MM.1S (cell line): ENCODE results near the gene PATJ.
A peak's percentile ranks its signal among the peaks of the same experiment; 100 is the strongest.

ENCODE experiments used
- DNase-seq: peaks from one replicate; pipeline ENCODE4 v3.0.0-alpha.2; 2015
- H2AFZ ChIP-seq: fragments of 300-600 bp; sonication (generic); 2 replicates; pipeline ENCODE4 v1.6.0; 2016; ENCODE audit warnings: antibody characterized with exemption, low read length
- H3F3A ChIP-seq: fragments of 300-600 bp; sonication (generic); 2 replicates; pipeline ENCODE4 v1.6.1; 2016; ENCODE audit warnings: mild to moderate bottlenecking, antibody characterized with exemption, low read length, moderate library complexity, mixed read lengths; ENCODE audit not compliant: insufficient read depth
- H3K27ac ChIP-seq: fragments of 300-600 bp; sonication (generic); 2 replicates; pipeline ENCODE4 v1.5.1; 2016; ENCODE audit warnings: mild to moderate bottlenecking, low read length
- H3K27me3 ChIP-seq: fragments of 300-600 bp; sonication (generic); replicated peaks from 2 replicates; pipeline ENCODE4 v1.6.0; 2016; ENCODE audit warnings: low read length; ENCODE audit not compliant: insufficient read depth
- H3K36me3 ChIP-seq: fragments of 300-600 bp; sonication (generic); replicated peaks from 2 replicates; pipeline ENCODE4 v1.6.1; 2016; ENCODE audit warnings: mild to moderate bottlenecking, low read length, mixed read lengths; ENCODE audit not compliant: insufficient read depth
- H3K4me1 ChIP-seq: fragments of 300-600 bp; sonication (generic); 2 replicates; pipeline ENCODE4 v1.6.1; 2016; ENCODE audit warnings: low read length, mixed read lengths
- H3K4me2 ChIP-seq: fragments of 300-600 bp; sonication (generic); 2 replicates; pipeline ENCODE4 v1.6.0; 2016; ENCODE audit warnings: low read depth, low read length
- H3K4me3 ChIP-seq: fragments of 300-600 bp; sonication (generic); 2 replicates; pipeline ENCODE4 v1.5.1; 2016; ENCODE audit warnings: low read length, mixed read lengths
- H3K79me2 ChIP-seq: fragments of 300-600 bp; sonication (generic); 2 replicates; pipeline ENCODE4 v1.6.1; 2016; ENCODE audit warnings: mixed run types, low read length, mixed read lengths
- H3K9ac ChIP-seq: fragments of 300-600 bp; sonication (generic); 2 replicates; pipeline ENCODE4 v1.6.1; 2016; ENCODE audit warnings: low read length, mixed read lengths
- H3K9me2 ChIP-seq: fragments of 300-600 bp; sonication (generic); replicated peaks from 2 replicates; pipeline ENCODE4 v1.6.1; 2016; ENCODE audit warnings: mild to moderate bottlenecking, low read length, mixed read lengths; ENCODE audit not compliant: insufficient read depth
- H3K9me3 ChIP-seq: fragments of 300-600 bp; sonication (generic); replicated peaks from 2 replicates; pipeline ENCODE4 v1.6.1; 2016; ENCODE audit warnings: mild to moderate bottlenecking, low read length, mixed read lengths; ENCODE audit not compliant: insufficient read depth
- H4K20me1 ChIP-seq: fragments of 300-600 bp; sonication (generic); 2 replicates; pipeline ENCODE4 v1.6.1; 2016; ENCODE audit warnings: mild to moderate bottlenecking, low read length, moderate library complexity, mixed read lengths; ENCODE audit not compliant: insufficient read depth
- EZH2 ChIP-seq: fragments of 300-600 bp; sonication (generic); optimal IDR thresholded peaks from 2 replicates; pipeline ENCODE3; 2017; ENCODE audit warnings: low read depth, mild to moderate bottlenecking, antibody characterized with exemption, low read length, mixed read lengths
- EZH2phosphoT487 ChIP-seq: fragments of 300-600 bp; sonication (generic); IDR thresholded peaks from 2 replicates; pipeline ENCODE4 v1.6.1; 2018; ENCODE audit warnings: antibody characterized with exemption, low read length
- TF ChIP-seq, protein P1 (sequence below): fragments of 300-600 bp; sonication (generic); IDR thresholded peaks from 2 replicates; pipeline ENCODE4 v1.5.1; 2016; ENCODE audit warnings: antibody characterized with exemption, low read length, mixed read lengths

PATJ gene

DNA sequence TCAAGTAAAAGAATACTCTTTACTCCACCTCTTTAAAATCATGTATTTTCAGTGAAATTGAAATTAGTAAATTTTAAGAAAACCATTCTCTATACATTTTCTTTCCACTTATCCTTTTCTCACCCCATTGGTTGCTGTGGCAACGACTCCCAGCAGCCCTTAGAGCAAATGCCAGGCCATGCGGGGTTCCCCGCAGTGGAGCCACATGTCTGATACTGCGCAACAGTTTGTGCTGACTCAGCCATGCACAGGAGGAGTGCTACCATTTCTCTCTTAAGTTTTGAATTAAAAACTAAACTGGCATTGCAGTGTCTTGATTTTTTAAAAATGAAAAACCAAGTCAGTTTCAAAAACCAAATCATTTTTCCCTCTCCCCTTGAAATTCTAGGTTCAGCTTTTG lies 238.3 kb downstream of the PATJ start:
- Histone ChIP-seq H3K4me3 (no peak overlapping the region), H3K79me2 (no peaks in the 10 kb centered on the region), H3K4me1 (no peaks in the 10 kb centered on the region), H3K36me3 (no peaks in the 10 kb centered on the region), H3K4me2 (no peak overlapping the region), H2AFZ (no peak overlapping the region), H4K20me1 (no peaks in the 10 kb centered on the region), H3F3A (no peaks in the 10 kb centered on the region), H3K9me3 (no peaks in the 10 kb centered on the region), H3K27ac (no peak overlapping the region), H3K9me2 (no peaks in the 10 kb centered on the region), H3K9ac (no peak overlapping the region), H3K27me3 (no peaks in the 10 kb centered on the region)
- DNase-seq = no peak
- no peak for TF ChIP-seq EZH2phosphoT487
- TF ChIP-seq EZH2 = no peak
- TF ChIP-seq, protein P1, sequence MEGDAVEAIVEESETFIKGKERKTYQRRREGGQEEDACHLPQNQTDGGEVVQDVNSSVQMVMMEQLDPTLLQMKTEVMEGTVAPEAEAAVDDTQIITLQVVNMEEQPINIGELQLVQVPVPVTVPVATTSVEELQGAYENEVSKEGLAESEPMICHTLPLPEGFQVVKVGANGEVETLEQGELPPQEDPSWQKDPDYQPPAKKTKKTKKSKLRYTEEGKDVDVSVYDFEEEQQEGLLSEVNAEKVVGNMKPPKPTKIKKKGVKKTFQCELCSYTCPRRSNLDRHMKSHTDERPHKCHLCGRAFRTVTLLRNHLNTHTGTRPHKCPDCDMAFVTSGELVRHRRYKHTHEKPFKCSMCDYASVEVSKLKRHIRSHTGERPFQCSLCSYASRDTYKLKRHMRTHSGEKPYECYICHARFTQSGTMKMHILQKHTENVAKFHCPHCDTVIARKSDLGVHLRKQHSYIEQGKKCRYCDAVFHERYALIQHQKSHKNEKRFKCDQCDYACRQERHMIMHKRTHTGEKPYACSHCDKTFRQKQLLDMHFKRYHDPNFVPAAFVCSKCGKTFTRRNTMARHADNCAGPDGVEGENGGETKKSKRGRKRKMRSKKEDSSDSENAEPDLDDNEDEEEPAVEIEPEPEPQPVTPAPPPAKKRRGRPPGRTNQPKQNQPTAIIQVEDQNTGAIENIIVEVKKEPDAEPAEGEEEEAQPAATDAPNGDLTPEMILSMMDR = no peak

DNA sequence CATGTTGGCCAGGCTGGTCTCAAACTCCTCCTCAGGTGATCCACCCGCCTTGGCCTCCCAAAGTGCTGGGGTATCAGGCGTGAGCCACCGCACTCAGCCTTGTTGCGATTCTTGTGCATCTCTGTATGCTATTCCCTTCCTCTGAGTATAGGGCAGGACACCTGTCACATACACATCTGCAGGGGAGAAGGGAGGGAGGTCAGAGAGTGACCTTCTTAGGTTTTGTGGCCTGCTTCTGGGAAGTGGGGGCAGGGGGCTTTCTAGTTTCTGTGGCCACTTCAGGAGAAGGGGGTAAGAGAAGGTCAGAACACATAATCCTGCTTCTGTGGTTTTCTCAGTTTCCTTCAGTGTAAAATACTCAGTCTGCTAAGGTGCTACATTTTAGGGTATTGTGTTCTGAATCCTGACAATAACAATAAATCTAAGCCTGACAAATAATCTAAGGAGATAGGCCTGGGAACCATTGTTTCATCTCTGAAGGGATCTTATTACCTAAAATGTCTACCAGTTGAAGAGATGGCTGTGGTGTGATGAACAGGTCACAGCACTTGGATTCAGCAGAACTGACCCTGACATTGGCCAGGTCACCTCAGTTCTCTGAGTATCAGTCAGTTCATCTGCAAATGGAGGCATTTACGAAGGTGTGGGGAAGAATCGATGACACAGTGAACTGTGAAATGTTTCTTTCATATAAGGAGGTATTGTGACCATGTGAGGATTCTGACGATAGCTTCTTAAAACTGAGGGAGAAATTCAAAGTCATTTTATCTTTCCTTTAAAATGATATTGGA lies 239.8 kb downstream of the PATJ start:
- Histone ChIP-seq H3K4me1 (no peaks in the 10 kb centered on the region), H4K20me1 (no peaks in the 10 kb centered on the region), H3K27me3 (no peaks in the 10 kb centered on the region), H3K9ac (no peak overlapping the region), H3K4me2 (no peak overlapping the region), H3F3A (no peaks in the 10 kb centered on the region), H2AFZ (no peak overlapping the region), H3K36me3 (no peaks in the 10 kb centered on the region), H3K9me2 (no peaks in the 10 kb centered on the region), H3K9me3 (no peaks in the 10 kb centered on the region), H3K4me3 (no peak overlapping the region), H3K27ac (no peak overlapping the region), H3K79me2 (no peaks in the 10 kb centered on the region)
- DNase-seq = peak; percentile 18
- TF ChIP-seq, protein P1 = no peak
- TF ChIP-seq EZH2phosphoT487 = no peak
- no peak for TF ChIP-seq EZH2

DNA sequence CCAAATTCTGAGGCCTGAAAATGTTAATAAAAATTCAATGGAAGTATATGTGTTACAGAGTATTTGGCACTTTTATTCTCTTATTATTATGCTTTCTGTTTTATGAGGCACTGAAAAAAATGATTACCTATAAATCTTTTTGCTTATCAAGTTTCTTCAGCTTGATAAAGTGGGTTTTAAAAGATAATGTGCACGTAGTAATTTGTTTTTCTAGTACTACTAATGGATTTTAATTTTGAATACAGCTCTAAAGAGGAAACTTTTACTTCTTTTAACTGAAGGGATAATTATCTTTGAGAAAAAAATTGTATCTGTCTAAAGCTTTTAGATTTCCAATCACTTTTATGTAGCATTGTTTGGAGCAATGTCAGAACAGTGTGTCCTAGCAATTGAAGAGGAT lies 241.0 kb downstream of the PATJ start:
- Histone ChIP-seq H3K4me1 (no peaks in the 10 kb centered on the region), H3K9me2 (no peaks in the 10 kb centered on the region), H3K9ac (no peak overlapping the region), H3K27me3 (no peaks in the 10 kb centered on the region), H2AFZ (no peak overlapping the region), H3K4me2 (no peak overlapping the region), H4K20me1 (no peaks in the 10 kb centered on the region), H3F3A (no peaks in the 10 kb centered on the region), H3K4me3 (no peak overlapping the region), H3K36me3 (no peaks in the 10 kb centered on the region), H3K27ac (no peak overlapping the region), H3K9me3 (no peaks in the 10 kb centered on the region), H3K79me2 (no peaks in the 10 kb centered on the region)
- no peak for DNase-seq
- no peak for TF ChIP-seq EZH2phosphoT487
- TF ChIP-seq, protein P1 = no peak
- no peak for TF ChIP-seq EZH2
